NOMO-1 treated with DMSO at 0.1 percent for 48 hours (cell line): Measurements from ENCODE around the gene SLC34A3.

Experiments used
- DNase-seq: peaks from one replicate; lab custom pipeline; 2025; ENCODE audit not compliant: unreplicated experiment; lab: John Stamatoyannopoulos, UW

The SLC34A3 gene

DNA sequence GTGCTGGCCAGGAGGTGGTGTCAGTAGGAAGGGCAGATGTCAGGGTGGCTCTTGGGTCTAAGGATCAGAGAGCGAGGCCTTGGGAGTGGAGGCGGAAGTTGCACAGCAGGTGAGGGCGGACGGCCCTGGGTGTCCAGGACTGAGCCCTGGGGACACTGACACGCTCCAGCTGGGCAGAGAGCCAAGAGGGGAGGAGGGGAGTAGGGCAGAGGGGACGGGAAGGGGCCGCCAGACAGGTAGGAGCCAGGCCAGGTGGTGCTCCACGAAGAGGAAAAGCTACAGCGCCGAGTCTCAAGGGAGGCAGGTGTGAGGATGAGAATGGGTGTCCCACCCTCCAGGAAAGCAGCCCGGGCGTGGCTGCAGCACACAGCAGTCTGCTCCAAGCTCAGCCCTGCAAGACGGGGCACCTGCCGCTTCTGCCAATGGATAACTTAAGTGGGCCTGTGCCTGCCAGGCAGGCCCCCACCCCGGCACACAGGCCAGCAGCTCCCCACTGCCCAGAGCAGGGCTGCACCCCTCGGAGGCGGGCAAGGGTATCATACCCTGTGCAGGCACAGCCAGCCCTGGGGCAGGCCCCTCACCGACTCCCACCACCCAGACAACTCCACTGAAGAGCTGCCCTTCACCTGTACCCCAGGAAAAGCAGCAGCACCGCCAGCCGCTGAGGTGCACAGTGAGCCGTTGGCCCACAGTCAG is 35.0 kb upstream of the SLC34A3 start:
- no peak for DNase-seq

DNA sequence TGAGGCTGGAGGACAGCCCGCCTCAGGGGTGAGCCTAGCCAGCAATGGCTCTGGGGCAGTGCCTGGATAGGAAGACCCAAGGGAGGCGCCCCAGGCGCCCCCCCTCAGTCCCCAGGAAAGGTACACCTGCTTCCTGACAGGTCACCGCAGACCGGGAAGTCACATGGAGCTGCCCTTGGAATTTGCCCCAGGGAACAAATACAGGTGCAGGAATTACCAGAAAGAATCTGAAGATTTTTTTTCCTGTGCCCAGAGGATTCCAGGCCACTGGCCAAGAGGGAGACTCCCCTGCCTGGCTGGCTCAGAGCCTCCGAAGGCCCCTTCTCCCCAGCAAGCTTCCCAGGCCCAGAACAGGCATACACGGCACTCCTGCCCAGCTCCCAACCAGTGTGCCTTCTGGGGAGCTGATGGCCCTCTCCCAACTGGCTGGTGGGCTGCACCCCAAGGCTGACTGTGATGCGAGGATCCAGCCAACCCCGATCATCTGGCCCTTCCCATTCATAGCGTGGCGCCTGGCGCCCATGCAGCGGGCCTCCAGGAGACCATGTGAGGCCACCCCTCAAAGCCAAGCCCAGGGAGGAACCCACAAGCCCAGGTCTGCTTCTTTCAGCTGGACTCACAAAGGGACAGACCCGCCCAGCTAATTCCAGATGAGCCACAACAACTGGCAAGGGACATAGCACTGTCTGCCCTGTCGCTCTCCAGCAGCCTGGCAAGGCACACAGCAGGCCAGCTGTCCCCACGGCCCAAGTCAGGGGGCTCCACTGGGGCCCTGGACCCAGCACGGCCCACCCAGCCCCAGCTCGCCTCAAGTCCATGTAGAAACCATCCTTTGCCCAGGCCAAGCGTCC is 32.4 kb upstream of the SLC34A3 start:
- DNase-seq, result no peak

DNA sequence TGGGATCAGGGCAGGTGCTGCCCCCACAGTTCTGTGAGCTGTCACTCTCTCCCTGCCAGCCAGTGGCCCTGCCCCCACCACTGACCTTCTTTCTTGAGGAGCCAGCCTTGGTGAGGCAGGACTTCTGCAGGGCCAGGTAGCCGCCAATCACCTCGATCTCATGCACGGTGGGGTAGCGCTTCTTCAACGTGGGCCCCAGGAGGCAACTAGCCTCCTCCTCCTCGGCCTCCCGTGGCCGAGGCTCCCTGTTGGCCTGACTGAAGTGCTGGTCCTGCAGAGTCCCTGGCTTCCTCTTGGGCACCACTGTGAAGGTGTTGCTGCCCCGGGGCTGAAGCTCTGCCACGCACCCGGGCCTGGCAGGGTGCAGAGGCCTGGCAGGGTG is 31.8 kb upstream of the SLC34A3 start:
- DNase-seq, result no peak

DNA sequence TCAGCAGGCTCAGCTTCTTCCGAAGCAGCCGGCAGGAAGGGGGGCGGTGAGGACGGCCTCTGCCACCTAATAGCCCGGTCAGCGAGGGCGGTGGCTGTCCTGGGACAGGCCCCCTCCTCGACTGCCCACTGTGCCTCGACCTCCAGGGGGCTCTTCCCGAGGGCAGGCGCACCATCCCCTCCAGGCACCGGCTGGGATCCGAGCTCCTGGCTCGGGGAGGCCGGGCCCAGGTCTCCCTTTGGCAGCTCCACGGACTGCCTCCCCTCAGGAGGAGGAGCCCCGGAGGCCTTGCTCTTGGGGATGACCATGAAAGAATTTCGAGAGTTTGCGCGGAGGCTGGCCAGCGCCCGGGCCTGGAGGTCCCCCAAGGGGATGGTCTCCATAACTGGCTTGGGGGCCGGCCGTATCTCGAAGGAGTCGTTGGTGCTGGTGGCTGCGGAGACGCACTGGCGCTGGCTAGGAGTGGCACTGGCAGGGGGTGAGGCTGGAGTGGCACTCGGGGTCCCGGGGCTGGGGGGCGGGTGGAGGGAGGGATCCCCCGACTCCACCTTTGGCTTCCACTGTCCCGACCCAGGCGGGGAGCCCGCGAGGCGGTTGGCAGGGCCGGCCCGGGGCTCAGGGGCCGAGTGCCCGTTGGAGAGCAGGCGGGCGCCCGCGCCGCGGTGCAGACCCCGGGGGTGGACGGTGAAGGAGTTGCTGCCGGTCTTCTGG is 31.1 kb upstream of the SLC34A3 start:
- DNase-seq, result no peak

DNA sequence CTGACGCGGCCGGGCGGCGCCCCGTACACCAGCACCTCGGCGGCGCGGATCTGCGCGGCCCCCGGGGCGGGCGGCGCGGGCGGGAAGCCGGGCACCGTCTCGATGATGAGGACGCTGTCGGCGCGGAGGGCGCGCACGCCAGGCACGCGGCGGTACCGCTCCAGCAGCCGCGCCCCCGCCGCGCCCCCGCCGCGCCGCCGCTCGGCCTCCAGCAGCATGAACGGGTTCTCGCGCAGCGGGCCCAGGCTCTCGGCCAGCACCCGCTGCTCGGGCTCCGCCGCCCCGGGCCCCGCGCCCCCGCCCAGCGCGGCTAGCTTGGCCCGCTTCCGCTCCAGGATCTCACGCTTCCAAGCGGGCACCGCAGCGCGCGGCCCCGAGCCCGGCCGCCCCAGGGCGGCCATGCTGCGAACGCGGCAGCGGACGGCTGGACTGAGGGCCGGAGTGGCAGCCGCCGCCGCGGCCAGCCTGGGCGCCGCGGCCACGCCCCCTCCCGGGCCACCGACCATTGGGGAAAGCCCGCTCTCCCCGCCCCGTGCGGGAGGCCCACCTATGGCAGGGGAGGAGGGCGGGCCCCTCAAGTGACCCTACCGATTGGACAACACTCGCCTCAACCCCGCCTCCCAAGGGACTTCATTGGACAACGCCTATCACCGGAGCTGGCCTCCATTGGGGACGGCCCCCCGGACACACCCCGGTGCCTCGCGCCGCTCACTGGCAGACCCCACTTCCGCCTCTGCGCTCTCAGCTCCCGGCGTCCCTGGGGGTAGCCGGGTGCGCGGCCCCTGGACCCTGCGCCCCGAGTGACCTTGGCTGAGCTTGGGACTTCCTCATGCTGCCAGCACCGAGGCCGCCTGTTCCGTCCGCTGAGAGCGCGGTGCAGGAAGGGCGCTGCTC is 30.1 kb upstream of the SLC34A3 start, which contains the start of gene TPRN:
TPRN (minus strand) TSS at position 431 of the 894 bp plus-strand sequence; CDS start at position 401, 30 bp downstream.
- peak; percentile 100 for DNase-seq

DNA sequence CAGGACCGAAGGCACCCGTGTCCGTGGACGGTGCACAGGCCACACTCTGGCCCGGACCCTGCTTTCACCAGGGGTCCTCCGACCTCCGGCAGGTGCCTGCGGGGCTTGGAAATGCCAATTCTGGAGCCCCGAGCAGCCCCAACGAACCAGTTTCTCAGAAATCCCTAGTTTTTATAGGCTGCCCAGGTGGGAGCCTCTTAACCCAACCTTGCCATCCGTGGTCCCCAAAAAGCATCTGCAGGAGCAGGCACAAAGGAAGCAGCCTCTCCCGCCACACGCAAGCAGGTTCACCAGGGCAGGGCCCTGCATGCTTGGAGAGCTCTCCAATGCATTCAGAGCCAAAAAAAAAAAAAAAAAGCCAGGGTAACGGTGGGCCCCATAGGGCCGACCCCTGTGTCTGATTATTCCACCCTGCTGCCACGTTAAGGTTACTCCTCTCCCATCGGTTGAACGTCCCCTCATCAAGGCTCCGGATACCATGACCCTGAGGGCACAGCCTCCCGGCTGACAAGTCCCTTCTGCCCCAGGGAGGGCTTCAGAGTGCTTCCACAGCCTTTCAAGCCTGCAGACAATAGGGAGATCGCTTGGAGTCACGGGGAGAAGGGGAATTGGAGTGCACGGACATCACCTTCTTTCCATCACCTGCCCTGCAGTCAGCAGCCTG is 29.4 kb upstream of the SLC34A3 start:
- DNase-seq, result no peak

DNA sequence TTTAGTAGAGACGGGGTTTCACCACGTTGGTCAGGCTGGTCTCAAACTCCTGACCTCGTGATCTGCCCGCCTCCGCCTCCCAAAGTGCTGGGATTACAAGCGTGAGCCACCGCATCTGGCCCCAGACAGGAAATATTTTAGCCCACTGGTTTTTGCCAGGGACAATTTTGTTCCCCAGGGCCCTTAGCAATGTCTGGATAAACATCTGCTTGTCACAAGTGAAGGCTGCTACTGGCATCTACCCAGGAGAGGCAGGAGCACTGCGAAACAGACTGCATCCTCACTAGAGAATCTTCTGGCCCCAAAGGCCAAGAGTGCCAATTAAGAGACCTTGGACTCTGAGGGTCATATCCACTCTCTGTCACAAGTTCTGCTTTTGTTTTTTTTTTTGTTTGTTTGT is 27.7 kb upstream of the SLC34A3 start:
- no peak for DNase-seq

DNA sequence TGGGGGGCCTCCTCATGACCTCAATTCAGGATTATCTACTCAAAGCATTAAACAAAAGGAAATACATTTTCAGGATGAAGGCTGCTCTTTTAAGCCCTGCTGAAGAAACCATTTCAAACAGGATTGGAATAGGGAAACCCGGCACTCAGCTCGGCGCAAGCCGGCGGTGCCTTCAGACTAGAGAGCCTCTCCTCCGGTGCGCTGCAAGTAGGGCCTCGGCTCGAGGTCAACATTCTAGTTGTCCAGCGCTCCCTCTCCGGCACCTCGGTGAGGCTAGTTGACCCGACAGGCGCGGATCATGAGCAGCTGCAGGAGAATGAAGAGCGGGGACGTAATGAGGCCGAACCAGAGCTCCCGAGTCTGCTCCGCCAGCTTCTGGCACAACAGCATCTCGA is 26.0 kb upstream of the SLC34A3 start:
- no peak for DNase-seq

DNA sequence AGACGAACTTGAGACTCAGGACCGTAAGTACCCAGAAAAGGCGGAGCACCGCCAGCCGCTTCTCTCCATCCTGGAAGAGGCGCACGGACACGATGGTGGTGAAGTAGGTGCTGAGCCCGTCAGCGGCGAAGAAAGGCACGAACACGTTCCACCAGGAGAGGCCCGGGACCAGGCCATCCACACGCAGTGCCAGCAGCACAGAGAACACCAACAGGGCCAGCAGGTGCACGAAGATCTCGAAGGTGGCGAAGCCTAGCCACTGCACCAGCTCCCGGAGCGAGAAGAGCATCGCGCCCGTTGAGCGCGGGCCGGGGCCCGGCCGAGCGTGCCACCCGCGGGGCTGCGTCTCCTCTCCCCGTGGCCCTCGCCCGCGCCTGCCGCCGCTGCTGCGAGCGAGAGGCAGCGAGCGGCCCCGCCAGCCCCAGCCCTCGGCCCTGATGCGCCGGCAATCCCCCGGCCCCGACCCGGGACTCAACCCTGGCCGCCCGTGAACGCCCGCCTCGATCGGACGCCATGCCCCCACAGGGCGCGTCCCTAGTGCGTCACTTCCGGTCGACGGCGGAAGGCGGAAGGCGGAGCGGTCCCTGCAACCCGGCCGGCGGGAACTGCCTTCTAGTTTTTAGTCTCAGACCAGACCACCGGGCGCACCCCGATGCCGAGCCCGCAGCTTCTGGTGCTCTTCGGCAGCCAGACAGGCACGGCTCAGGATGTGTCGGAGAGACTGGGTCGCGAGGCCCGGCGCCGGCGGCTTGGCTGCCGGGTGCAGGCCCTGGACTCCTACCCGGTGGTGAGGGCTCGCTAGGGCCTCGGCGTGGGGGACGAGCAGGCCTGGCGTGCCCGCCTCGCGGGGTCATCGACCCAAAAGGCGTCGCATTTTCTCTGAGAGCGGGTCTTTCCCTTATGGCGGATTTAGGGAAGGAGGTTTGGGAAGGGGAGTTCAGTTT is 25.3 kb upstream of the SLC34A3 start, which contains the start of the genes NDOR1 and TMEM203:
NDOR1 (plus strand) TSS at position 575 of the 944 bp plus-strand sequence; CDS start at position 653, 78 bp downstream.
TMEM203 (minus strand) TSS at position 523 of the 944 bp plus-strand sequence; CDS start at position 289, 234 bp downstream.
- DNase-seq, result peak; percentile 92

DNA sequence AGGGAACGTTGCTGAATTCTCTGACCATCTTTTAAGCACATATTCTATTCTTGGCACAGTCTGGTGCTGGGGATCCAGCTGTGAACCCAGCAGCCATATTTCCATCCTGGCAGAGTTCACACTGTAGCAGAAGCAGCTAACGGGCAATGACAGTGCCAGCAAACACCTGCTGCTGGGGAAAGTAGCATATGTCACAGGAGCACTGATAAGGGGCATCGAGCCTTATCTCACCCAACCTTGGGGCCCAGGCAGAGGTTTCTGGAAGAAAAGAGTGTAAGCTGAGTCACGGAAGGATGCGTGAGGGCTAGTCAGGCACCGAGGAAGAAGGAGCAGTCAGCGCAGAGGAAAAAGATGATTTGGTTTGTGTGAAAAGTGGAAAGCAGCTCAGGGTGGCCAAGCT is 24.1 kb upstream of the SLC34A3 start:
- no peak for DNase-seq

DNA sequence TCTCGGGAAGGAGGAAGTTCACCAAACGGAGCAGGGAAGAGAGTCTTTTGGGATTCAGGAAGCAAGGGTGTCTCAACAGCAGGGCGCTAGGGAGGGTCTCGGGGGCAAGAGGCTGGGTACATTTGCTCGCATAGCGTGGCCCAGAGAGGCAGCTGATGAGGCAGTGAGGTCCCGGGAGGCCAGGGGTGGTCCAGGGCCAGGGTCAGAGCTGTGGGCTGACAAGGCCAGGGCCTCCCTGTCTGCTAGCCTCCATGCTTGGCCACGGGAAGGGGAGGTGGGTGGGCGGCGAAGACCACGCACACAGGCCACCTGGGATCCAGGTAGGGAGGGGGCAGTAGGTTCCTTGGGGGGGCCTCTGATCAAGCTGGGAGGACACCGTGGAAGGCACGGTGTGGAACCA is 19.2 kb upstream of the SLC34A3 start:
- no peak for DNase-seq

DNA sequence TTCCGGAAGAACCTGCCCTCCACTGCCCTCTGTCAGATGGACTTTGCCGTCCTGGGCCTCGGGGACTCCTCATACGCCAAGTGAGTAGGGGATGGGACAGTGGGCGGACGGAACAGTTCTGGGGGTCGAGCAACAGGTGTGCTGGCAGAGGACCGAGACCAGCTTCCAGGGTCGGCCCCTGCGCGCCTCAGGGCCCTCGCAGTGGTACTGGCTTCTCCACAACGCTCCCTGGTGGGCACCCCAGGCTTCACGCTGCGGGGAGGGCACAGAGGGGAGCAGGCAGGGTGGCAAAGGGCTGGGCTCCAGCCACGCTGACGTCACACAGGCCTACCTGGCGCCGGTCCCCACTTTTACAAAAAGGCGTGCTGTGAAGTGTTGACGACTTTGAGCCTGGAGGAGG is 18.2 kb upstream of the SLC34A3 start:
- DNase-seq, result no peak

DNA sequence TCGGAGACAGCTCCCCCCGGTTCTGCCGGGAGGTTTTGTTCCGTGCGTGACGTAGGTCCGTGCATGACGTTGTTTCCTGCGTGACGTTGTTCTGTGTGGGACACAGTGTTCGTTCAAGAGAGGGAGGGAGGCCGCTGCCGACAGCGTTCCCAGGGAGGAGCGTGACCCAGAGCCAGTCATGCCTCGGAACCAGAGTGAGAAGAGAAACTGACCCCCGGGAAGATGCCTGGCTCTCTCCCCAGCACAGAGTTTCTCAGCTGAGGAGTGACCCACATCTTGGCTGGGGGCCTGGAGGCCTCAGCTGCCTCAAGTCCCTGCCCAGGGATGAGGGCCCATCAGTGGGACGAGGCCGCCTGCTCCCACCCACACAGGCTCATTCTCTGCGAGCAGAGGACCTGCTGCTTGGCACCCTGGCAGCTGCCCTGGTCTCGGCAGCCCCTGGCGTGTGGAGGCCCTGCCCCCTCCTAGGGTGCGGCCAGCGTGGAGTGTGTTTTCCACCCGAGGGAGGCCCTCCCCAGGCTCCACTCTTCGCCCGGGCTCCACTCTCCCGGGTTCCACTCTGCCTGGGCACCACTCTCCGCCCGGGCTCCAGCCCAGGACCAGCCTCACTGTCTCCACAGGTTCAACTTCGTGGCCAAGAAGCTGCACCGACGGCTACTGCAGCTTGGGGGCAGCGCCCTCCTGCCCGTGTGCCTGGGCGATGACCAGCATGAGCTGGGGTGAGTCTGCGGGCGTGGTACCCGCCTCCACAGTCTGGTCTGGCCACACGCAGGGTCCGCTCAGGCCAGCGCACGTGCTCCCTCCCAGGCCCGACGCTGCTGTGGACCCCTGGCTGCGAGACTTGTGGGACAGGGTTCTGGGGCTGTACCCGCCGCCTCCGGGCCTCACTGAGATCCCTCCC is 17.3 kb upstream of the SLC34A3 start:
- DNase-seq, result no peak

DNA sequence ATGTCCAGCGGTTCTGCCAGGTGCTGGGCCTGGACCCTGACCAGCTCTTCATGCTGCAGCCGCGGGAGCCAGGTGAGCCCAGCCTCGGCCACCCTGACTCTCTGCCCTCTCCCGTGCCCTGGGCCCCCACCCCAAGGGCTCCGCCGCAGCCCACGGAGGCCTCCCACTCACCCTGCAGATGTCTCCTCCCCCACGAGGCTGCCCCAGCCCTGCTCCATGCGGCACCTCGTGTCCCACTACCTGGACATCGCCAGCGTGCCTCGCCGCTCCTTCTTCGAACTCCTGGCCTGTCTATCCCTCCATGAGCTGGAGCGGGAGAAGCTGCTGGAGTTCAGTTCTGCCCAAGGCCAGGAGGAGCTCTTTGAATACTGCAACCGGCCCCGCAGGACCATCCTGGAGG is 16.1 kb upstream of the SLC34A3 start:
- no peak for DNase-seq

DNA sequence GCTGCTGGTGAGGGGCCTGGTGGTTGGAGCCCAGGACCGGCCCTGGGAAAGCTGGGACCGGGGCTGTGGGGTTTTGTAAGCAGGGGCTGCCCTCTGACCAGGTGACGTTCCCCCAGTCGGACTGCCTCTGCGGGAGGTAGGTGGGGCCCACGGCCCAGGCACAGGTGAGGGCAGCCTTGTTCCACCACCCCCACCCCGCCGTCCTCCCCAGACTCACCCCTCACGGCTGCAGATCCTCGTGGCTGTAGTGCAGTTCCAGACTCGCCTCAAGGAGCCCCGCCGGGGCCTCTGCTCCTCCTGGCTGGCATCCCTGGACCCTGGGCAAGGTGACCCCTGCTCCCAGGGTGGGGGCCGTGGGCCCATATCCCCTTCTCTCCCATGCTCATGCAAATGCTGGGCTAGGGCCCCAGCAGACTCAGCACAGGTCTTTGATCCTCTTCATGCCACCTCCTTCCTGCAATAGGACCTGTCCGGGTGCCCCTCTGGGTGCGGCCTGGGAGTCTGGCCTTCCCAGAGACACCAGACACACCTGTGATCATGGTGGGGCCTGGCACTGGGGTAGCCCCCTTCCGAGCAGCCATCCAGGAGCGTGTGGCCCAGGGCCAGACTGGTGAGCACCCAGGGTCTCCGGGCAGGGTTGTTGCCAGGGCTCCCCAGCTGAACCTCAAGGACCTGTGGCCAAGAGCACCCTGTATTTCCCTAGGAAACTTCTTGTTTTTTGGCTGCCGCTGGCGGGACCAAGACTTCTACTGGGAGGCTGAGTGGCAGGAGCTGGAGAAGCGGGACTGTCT is 15.3 kb upstream of the SLC34A3 start:
- no peak for DNase-seq

DNA sequence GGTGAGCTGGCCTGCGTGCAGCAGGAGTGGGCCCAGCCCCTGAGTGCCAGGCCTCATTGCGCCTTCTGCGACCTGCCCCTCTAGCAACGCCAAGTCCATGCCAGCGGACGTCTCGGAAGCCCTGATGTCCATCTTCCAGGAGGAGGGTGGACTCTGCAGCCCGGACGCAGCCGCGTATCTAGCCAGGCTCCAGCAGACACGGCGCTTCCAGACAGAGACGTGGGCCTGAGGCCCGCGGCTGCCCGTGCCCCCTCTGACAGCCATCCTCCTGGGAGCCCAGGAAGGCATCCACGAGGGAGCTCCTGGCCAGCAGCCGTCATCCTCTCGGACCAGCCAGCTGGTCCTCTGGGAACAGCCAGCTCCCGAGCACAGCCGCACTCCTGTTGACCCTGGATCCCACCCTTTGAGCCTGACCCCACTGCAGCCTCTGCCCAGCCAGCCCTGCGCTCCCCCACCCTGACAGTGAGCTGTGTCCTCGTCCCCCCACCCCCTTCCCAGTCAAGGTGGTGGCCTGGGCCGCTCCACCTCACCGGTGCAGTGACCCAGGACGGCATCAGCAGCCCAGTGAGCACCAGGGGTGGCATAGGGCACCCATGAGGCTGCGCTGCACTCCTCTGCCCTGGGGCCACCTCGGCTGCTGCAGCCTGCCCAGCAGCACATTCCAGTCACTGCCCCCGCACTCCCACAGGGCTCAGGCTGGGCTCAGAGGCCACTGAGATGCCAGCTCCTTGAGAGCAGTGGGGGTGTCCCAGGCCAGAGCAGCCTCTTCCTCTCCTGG is 14.3 kb upstream of the SLC34A3 start:
- DNase-seq, result no peak
